ENCODE measurements around the gene RPL29.

DNA sequence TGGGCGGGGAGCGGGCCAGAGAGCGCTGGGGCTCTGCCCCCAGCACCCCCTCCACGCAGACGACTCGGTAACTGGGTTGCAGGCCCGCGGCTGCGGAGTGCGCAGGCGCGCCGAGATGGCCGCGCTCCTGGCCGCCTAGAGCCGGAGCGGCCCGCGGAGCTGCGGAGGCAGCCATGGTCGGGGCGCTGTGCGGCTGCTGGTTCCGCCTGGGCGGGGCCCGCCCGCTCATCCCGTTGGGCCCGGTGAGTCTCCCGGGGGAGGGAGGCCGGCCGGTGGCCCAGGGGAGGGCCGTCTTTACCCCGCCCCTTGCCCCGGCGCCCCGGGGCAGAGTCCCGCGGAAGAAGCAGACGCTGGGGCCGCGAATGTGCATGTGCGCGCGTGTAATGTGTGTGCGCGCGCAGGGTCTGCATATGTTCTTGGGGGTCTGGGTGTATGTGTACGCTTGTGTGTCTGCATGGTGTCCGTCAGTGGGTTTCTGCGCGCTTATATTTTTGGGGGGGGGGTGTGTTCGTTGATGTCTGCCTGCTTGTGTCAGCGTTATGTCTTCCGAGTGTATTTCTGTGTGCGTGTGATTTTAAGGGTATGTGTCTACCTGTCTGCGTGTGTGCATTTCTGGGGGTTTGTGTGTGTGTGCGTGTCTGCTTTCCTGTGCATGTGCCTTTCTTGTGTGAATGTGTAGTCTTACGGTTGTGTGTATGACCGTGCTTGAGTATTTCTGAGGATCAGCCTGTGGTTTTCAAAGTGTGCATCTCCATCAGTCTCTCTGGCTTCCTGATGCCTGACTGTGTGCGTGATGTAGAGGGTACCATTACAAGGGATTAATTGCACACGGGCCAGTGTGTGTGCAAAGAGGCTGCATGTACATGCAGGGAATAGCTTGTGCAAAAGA, 20.5 kb downstream of the RPL29 start, which contains the start of gene ABHD14A:
- TF ChIP-seq, protein P1, sequence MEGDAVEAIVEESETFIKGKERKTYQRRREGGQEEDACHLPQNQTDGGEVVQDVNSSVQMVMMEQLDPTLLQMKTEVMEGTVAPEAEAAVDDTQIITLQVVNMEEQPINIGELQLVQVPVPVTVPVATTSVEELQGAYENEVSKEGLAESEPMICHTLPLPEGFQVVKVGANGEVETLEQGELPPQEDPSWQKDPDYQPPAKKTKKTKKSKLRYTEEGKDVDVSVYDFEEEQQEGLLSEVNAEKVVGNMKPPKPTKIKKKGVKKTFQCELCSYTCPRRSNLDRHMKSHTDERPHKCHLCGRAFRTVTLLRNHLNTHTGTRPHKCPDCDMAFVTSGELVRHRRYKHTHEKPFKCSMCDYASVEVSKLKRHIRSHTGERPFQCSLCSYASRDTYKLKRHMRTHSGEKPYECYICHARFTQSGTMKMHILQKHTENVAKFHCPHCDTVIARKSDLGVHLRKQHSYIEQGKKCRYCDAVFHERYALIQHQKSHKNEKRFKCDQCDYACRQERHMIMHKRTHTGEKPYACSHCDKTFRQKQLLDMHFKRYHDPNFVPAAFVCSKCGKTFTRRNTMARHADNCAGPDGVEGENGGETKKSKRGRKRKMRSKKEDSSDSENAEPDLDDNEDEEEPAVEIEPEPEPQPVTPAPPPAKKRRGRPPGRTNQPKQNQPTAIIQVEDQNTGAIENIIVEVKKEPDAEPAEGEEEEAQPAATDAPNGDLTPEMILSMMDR (IDR thresholded peaks at IDR 0.05; ENCODE audit: insufficient read depth, low read length, poor library complexity, severe bottlenecking): no peak
- TF ChIP-seq EZH2phosphoT487 (conservative IDR thresholded peaks at IDR 0.05; ENCODE audit: low read length): no peak

Measured in SU-DHL-6 (cell line).